ENCODE results near the gene ENOX1.
A peak's percentile ranks its signal among the peaks of the same experiment; 100 is the strongest.

ENOX1 gene

DNA sequence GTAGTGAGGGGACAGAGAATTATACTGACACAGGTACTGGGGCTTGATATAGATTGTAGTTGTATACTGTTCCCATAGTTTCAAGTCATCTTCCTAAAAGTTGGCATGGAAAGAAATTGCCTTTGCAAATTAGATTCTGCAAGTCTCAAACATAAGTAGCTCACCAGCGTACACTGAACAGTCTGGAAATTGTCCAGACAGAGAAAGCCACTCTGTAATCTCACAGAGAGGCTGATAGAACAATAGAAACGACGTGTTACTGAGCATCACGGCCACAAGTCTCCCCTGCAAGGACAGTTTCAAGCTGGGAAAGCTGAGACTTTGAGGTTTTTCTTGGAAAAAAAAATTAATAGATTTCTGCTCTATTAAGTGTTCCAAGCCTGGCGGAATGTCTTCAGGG, 534.8 kb downstream of the ENOX1 start:
- DNase-seq (ENCODE audit: low read depth), result no peak

GRCh38 chr13:43246382-43246781, 540.4 kb downstream of the ENOX1 start:
- DNase-seq (ENCODE audit: low read depth), result no peak

DNA sequence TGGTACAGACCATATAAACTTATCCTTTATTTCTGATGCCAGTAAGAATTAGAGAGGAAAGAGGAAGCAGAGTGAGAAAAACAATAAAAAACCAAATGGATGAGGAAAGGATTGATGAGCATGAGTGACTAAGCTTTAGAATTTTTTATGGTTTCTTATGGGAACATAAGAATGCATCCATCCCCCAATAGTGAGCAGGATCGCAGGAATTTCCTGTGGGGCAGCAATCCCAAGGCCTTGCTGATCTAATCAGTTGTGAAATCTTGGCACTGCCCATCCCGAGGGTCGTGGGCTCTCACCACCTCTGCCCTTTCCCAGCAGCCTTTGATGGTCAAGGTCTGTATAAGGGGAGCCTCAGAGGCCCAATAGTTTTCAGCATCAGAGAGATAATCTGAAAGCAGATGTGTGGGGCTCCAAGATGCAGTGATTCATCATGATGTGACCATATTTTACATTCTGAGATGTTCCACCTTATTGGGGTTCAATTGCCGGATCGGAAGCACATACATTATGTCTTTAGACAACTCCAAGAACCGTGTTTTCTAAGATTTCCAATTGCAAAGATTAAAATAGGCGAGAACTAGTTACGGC, 541.3 kb downstream of the ENOX1 start:
- peak; percentile 79 for DNase-seq (ENCODE audit: low read depth)

- no peak for DNase-seq (ENCODE audit: low read depth)
Measured at GRCh38 chr13:43244481-43244880, 542.3 kb downstream of the ENOX1 start.

GRCh38 chr13:43243711-43244110, 543.1 kb downstream of the ENOX1 start:
- DNase-seq (ENCODE audit: low read depth), result no peak

- no peak for DNase-seq (ENCODE audit: low read depth)
Measured at GRCh38 chr13:43242040-43242439, 544.7 kb downstream of the ENOX1 start.

- no peak for DNase-seq (ENCODE audit: low read depth)
Measured at GRCh38 chr13:43240278-43240677, 546.5 kb downstream of the ENOX1 start.

DNA sequence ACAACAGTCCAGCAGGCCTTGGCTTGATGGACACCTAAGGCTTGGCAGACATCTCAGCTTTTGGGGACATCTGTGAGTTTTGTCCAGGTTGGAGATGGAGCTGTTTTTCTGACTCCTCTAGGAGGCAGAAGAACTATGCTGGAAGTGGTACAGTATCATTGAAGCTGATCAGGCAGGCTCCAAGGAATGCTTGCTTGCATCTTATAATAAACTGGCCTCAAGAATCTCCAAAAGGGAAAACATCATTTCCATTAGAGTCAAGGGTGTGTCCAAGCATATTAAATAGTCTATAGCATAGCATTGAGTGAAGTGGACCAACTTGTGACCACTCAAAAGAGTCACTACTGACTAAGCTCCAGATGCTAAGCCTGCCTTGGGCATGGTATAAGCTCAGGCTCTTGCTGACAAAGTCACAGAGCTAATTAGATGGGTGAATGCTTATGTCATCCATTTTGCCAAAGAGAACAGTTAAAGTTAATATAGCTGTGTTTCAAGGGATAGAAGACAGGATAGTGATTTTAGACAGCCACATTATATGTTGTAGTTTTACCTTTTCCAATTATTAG, 547.4 kb downstream of the ENOX1 start:
- DNase-seq (ENCODE audit: low read depth), result no peak

- DNase-seq (ENCODE audit: low read depth), result no peak
Measured at GRCh38 chr13:43238341-43239083, 548.3 kb downstream of the ENOX1 start.

DNA sequence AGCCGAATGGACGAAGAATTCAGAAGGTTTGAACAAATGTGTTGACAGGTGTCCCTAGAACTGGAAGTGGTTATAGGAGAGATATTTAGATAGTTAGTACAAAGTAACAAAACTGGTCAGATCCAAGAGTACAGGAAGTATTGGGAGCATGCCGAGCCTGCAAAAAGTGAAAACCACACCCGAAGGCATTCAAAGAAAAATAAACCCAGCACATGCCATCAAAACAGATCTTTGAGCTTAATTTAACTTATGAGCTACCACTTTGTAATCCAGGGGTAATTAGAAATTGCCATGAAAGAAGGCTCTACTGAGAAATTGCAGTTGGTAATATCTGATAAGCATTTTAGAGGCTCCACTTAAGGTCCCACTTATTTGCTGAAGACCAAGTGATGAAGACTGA, 549.2 kb downstream of the ENOX1 start:
- peak; percentile 57 for DNase-seq (ENCODE audit: low read depth)

DNA sequence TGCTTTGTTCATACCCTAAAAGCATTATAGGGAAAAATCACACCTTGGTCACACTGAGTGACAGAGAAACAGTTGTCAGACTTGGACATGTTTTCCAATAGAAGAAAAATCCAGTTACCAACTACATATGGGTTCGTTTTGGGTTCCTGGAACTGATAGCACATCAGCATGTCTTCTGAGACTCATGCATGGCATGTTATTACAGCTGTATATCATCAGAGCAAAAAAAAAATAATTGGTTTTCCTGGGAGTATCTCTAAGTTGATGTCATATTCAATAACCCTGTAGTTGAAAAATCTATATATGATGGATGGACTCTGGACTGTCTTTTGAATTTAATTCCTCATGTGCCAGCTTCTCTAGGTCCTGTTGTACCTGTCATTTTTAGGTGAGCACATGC, 551.7 kb downstream of the ENOX1 start:
- DNase-seq (ENCODE audit: low read depth), result peak; percentile 67

DNA sequence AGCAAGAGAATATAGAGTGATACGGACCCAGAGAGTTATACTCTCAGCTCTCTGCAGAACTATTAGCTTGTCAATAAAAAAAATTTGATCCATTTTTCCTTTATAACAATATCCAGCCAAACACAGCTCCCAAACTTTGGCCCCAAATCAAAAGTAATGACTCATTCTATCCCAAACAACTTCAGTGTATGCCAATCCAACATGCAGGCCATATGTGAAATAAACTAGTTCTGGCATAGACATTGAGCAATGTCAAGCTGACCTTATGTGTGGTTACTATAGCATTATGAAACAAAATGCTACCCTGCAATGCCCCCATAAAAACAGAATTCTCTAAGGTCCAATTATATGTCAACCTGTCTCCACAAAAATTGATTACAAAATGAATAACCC, 553.9 kb downstream of the ENOX1 start:
- peak; percentile 92 for DNase-seq (ENCODE audit: low read depth)

GRCh38 chr13:43232144-43232872, 554.5 kb downstream of the ENOX1 start:
- peak; percentile 22 for DNase-seq (ENCODE audit: low read depth)

DNA sequence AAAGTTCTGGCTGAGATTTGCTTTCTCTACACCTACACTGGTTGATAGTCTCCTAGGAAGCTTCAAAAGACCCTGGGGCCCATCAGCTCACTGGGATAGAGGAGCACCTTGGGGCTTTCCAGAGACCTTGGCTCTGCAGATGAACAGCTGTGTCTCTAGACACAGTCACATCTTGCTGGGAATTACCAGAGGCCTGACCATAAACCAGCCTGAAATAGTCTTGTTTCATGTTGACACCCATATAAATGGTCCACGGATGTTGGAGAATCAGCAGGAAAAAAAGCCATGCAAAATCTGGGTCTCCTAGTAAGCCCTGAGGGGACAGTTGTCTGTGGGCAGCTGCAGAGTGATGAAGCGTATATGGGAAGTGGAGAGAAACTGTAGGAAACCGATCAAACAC, 555.8 kb downstream of the ENOX1 start:
- no peak for DNase-seq (ENCODE audit: low read depth)

DNA sequence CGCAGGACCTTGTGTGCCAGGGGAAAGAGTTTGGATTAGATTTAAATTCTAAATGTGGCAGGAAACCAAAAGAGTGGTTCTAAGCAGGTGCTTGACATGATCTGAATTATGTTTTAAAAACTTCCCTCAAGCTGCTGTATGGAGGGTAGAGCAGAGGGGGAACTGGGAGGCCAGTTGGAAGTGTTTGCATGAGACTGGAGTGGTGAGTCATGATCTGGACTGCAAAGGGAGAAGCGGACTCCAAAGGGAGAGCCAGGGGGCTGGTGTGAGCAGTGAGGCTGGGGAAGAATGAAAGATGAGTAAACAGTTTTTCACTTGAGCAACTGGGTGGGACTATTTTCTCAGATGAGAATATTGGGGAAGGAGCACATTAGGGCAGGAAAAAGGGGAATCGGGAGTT, 557.3 kb downstream of the ENOX1 start:
- DNase-seq (ENCODE audit: low read depth), result peak; percentile 53

GRCh38 chr13:43227721-43228120, 559.1 kb downstream of the ENOX1 start:
- no peak for DNase-seq (ENCODE audit: low read depth)

GRCh38 chr13:43223216-43223615, 563.6 kb downstream of the ENOX1 start:
- DNase-seq (ENCODE audit: low read depth), result no peak

- DNase-seq (ENCODE audit: low read depth), result no peak
Measured at GRCh38 chr13:43222086-43222485, 564.7 kb downstream of the ENOX1 start.

- no peak for DNase-seq (ENCODE audit: low read depth)
Measured at GRCh38 chr13:43221611-43222010, 565.2 kb downstream of the ENOX1 start.

- DNase-seq (ENCODE audit: low read depth), result no peak
Measured at GRCh38 chr13:43220873-43221595, 565.7 kb downstream of the ENOX1 start.

GRCh38 chr13:43214124-43214523, 572.6 kb downstream of the ENOX1 start:
- DNase-seq (ENCODE audit: low read depth), result no peak

DNA sequence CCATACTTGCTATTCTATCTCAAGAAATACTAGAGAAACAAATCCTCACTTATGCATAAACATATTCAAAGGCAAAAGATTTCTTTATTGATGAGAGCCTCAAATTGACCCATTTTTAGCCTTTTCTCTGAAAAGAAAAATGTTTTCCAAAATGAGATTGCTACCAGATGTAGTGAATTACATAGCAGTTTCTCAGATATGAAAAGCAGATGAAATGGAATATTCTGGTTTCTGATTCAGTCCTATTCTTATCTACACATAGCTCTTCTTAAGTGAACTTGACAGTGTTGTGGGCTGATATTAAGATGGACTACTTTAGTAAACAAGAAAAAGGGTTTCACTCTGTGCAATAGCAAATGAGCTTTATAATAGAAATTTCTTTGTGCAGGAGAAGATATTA, 579.9 kb downstream of the ENOX1 start:
- DNase-seq (ENCODE audit: low read depth), result no peak
